Measurements from ENCODE around the gene POU4F3. TPM values are rescaled to one million over a fixed set of nuclear protein-coding genes. Genes with fewer than 3 reads are reported as not detected.

The POU4F3 gene
- total RNA-seq, 1 donor from 2014 or later: 0.18 TPM

- H3K9me3 Mint-ChIP-seq (ENCODE audit: unreplicated experiment): peaks cover 20% of the 10 kb centered on the region
- Histone ChIP-seq H3K4me3 (ENCODE audit: insufficient read depth, low read depth, low read length) (no peak overlapping the region), H3K4me2 (ENCODE audit: low read length) (no peak overlapping the region)
Observed at GRCh38 chr5:146337928-146338327, 711 bp upstream of the POU4F3 start.

GRCh38 chr5:146339715-146340259, 1.1 kb downstream of the POU4F3 start:
- H4K20me1 ChIP-seq (ENCODE audit: insufficient read depth, low read length): no peaks in the 10 kb centered on the region
- no peak overlapping the region for H3K27ac ChIP-seq (ENCODE audit: low read depth, low read length)
- Mint-ChIP-seq H3K27ac (ENCODE audit: unreplicated experiment) (no peak overlapping the region), H3K27me3 (ENCODE audit: low read depth, unreplicated experiment) (peaks cover 93% of the 10 kb centered on the region), H3K4me1 (ENCODE audit: low read depth, unreplicated experiment) (peaks cover 13% of the 10 kb centered on the region), H3K4me3 (ENCODE audit: unreplicated experiment) (no peak overlapping the region), H3K9me3 (ENCODE audit: unreplicated experiment) (peaks cover 20% of the 10 kb centered on the region), H3K36me3 (ENCODE audit: low read depth, unreplicated experiment) (peaks cover 4% of the 10 kb centered on the region)
- FAIRE-seq (no peak), DNase-seq (ENCODE audit: low read depth) (no peak)
- H3K27me3 ChIP-seq (ENCODE audit: insufficient read depth, low read length): peaks cover 94% of the 10 kb centered on the region
- peaks cover 5% of the 10 kb centered on the region for H3K4me1 ChIP-seq (ENCODE audit: insufficient read depth, low read length)
- peak overlapping the region; percentile 43 for H3K4me3 ChIP-seq (ENCODE audit: insufficient read depth, low read depth, low read length)
- H3K4me2 ChIP-seq (ENCODE audit: low read length): peak overlapping the region; percentile 81
- H3K9ac ChIP-seq (ENCODE audit: low read length): no peak overlapping the region
- H2AFZ ChIP-seq (ENCODE audit: low read depth, low read length): no peak overlapping the region
- H3K9me3 ChIP-seq (ENCODE audit: insufficient read depth, low read depth, low read length): no peaks in the 10 kb centered on the region
- H3K79me2 ChIP-seq (ENCODE audit: insufficient read depth, low read length): no peaks in the 10 kb centered on the region
- H3K36me3 ChIP-seq (ENCODE audit: insufficient read depth, low read length): no peaks in the 10 kb centered on the region
- no peak for TF ChIP-seq EZH2 (IDR thresholded peaks at IDR 0.05; ENCODE audit: insufficient read depth, low read length)
- no peak for TF ChIP-seq CTCF (IDR thresholded peaks at IDR 0.05; ENCODE audit: insufficient read depth, low read depth, low read length)

More at GRCh38 chr5:146337928-146338327, 711 bp upstream of the POU4F3 start:
- Mint-ChIP-seq H3K4me1 (ENCODE audit: low read depth, unreplicated experiment) (peaks cover 13% of the 10 kb centered on the region), H3K36me3 (ENCODE audit: low read depth, unreplicated experiment) (peaks cover 4% of the 10 kb centered on the region), H3K27ac (ENCODE audit: unreplicated experiment) (peak overlapping the region; percentile 87), H3K27me3 (ENCODE audit: low read depth, unreplicated experiment) (peaks cover 93% of the 10 kb centered on the region), H3K4me3 (ENCODE audit: unreplicated experiment) (peak overlapping the region; percentile 69)
- no peak overlapping the region for H3K27ac ChIP-seq (ENCODE audit: low read depth, low read length)
- H2AFZ ChIP-seq (ENCODE audit: low read depth, low read length): no peak overlapping the region
- FAIRE-seq (no peak), DNase-seq (ENCODE audit: low read depth) (no peak)
- no peak for TF ChIP-seq CTCF (IDR thresholded peaks at IDR 0.05; ENCODE audit: insufficient read depth, low read depth, low read length)
- no peak for TF ChIP-seq EZH2 (IDR thresholded peaks at IDR 0.05; ENCODE audit: insufficient read depth, low read length)
- H3K4me1 ChIP-seq (ENCODE audit: insufficient read depth, low read length): peaks cover 5% of the 10 kb centered on the region
- no peak overlapping the region for H3K9ac ChIP-seq (ENCODE audit: low read length)
- H3K27me3 ChIP-seq (ENCODE audit: insufficient read depth, low read length): peaks cover 94% of the 10 kb centered on the region
- H3K36me3 ChIP-seq (ENCODE audit: insufficient read depth, low read length): no peaks in the 10 kb centered on the region
- no peaks in the 10 kb centered on the region for H3K79me2 ChIP-seq (ENCODE audit: insufficient read depth, low read length)
- H4K20me1 ChIP-seq (ENCODE audit: insufficient read depth, low read length): no peaks in the 10 kb centered on the region
- H3K9me3 ChIP-seq (ENCODE audit: insufficient read depth, low read depth, low read length): no peaks in the 10 kb centered on the region
